Pancreas (tissue), 10 donors: ENCODE data around the gene PPIL1. TPM values are rescaled to one million over a fixed set of nuclear protein-coding genes. Genes with fewer than 3 reads are reported as not detected.

Source experiments
- ATAC-seq, 4 donors: fragments of 200-7000 bp; cut with Tn5 transposase; one replicate each; pipeline versions ENCODE4 v1.8.0 to v1.9.1; 2020; ENCODE audit warnings: mild to moderate bottlenecking in 4 of 4, moderate library complexity in 4 of 4
- DNase-seq, 6 donors: peaks; one replicate each; pipeline ENCODE4 v3.0.0-alpha.2; 2020
- FAIRE-seq: peaks from 2 replicates; lab custom pipeline; 2012; peaks lifted over from hg19 to GRCh38; lab: Jason Lieb, UNC
- H3K27ac ChIP-seq, 4 donors: fragments of 200-600 bp; sonication (generic); 1 replicate in 3 of 4; 2 replicates in 1 of 4; pipeline versions ENCODE4 v1.5.0 to v1.8.0; 2020
- H3K27me3 ChIP-seq, 4 donors: fragments of 200-600 bp; one replicate each; pipeline ENCODE4 v1.8.0; 2021
- H3K36me3 ChIP-seq, 3 donors: fragments of 200-600 bp; sonication (generic) in 1 of 3; one replicate each; pipeline versions ENCODE4 v1.5.0 to v1.8.0; 2020 to 2021
- H3K4me1 ChIP-seq, 3 donors: fragments of 200-600 bp; one replicate each; pipeline ENCODE4 v1.8.0; 2021
- H3K4me3 ChIP-seq, 4 donors: fragments of 200-600 bp; sonication (generic) in 2 of 4; one replicate each; pipeline versions ENCODE4 v1.5.0 to v1.8.0; 2020 to 2021
- H3K9me3 ChIP-seq, 4 donors: fragments of 200-600 bp; one replicate each; pipeline ENCODE4 v1.8.0; 2021
- CTCF ChIP-seq, 4 donors: fragments of 200-600 bp; sonication (generic) in 3 of 4; IDR thresholded peaks; one replicate each; pipeline versions ENCODE4 v1.5.0 to v1.8.0; 2021; ENCODE audit warnings: antibody characterized with exemption in 4 of 4
- WGBS, 2 donors: extraction: QIAGEN DNeasy Blood & Tissue Kit; methylation state at CpG; one replicate each; pipeline ENCODE4 v1.1.7; 2013; 5-methylcytosine and 5-hydroxymethylcytosine counted together
- intact Hi-C, 3 donors: fragments of 100-400 bp; cut with DNase I; formaldehyde crosslinking; loops; one replicate each; pipeline versions ENCODE4 v1.11.1 to v1.14.2; 2022
- polyA plus RNA-seq, 2 donors: library from polyadenylated mRNA; stranded (reverse); fragments of 200-250 nt; gene quantifications; one replicate each; pipeline ENCODE4 v1.2.3, GENCODE V29; 2013
- total RNA-seq, 6 donors: library from RNA; stranded (reverse); fragmentation: NEBNext Ultra II Directional in 4 of 6; extraction: Animal tissue kit (Norgen Biotek cat#: 25700) in 4 of 6; gene quantifications; one replicate each; pipeline versions ENCODE4 v1.2.1 to v1.2.4, GENCODE V29; 2021 to 2023
- donor health status: healthy with polysubstance abuse.
- donor health status: DM: no; HTN: no; CAD: no; lungs with moderate emphysema.
- donor health status: DM: no; HTN: no; CAD: no.
- donor health status: control.
- donor health status: control.
- donor health status: Bipolar disorder and iron deficiency.
- donor health status: DM: yes; HTN: yes; CAD: no.
- donor health status: DM: no; HTN: no; CAD: no.
- donor health status: DM: no; HTN: no; CAD: no.
- donor health status: DM: yes; HTN: yes; CAD: no.

The PPIL1 gene
- total and polyA plus RNA-seq, 8 donors: 5.1 to 13.1 (median 8.7) TPM

GRCh38 chr6:36875250-36875633, 639 bp upstream of the PPIL1 start:
- TF ChIP-seq CTCF (IDR thresholded peaks at IDR 0.05): no peak
- H3K9me3 ChIP-seq: no peaks in the 10 kb centered on the region
- peaks cover 4 to 27% (median 8%) of the 10 kb centered on the region in 3 donors for H3K4me1 ChIP-seq
- no peaks in the 10 kb centered on the region for H3K36me3 ChIP-seq
- DNase-seq (no peak), ATAC-seq (peak in 1 of 4 donors; percentile 5), FAIRE-seq (no peak)
- intact Hi-C loops: no loop called here
- peak overlapping the region; percentile 85 to 99 (median 90) for H3K4me3 ChIP-seq
- peak overlapping the region in 3 of 4 donors; percentile 83 to 94 (median 85) for H3K27ac ChIP-seq
- WGBS, 2 donors: 24 to 34% methylated on average over 6 of the region's 6 CpGs
- no peaks in the 10 kb centered on the region for H3K27me3 ChIP-seq

- Histone ChIP-seq H3K27me3 (no peaks in the 10 kb centered on the region), H3K9me3 (no peaks in the 10 kb centered on the region), H3K27ac (peak overlapping the region; percentile 83 to 94 (median 88)), H3K36me3 (no peaks in the 10 kb centered on the region), H3K4me1 (peaks cover 4 to 27% (median 8%) of the 10 kb centered on the region in 3 donors), H3K4me3 (peak overlapping the region; percentile 85 to 99 (median 90))
- WGBS, 2 donors: 3% methylated on average over 11 of the region's 11 CpGs
- intact Hi-C loops: no loop called here
- FAIRE-seq: no peak
- peak in 5 of 6 donors; percentile 45 to 80 (median 62) for DNase-seq
- TF ChIP-seq CTCF (IDR thresholded peaks at IDR 0.05): no peak
- peak; percentile 41 to 65 (median 44) for ATAC-seq
Measured at GRCh38 chr6:36873612-36874442, 776 bp downstream of the PPIL1 start.

GRCh38 chr6:36873115-36873514, 1.5 kb downstream of the PPIL1 start:
- Histone ChIP-seq H3K4me3 (peak overlapping the region in 1 of 4 donors; percentile 94), H3K27me3 (no peaks in the 10 kb centered on the region), H3K9me3 (no peaks in the 10 kb centered on the region), H3K4me1 (peaks cover 4 to 27% (median 8%) of the 10 kb centered on the region in 3 donors), H3K36me3 (no peaks in the 10 kb centered on the region), H3K27ac (peak overlapping the region in 1 of 4 donors; percentile 94)
- FAIRE-seq (no peak), ATAC-seq (no peak), DNase-seq (no peak)
- no peak for TF ChIP-seq CTCF (IDR thresholded peaks at IDR 0.05)
- 89 to 95% methylated on average over 1 of the region's 1 CpG for WGBS, 2 donors
- intact Hi-C loops: no loop called here

- ATAC-seq (no peak), FAIRE-seq (no peak), DNase-seq (no peak)
- H3K27ac ChIP-seq: no peak overlapping the region
- H3K4me1 ChIP-seq: peaks cover 4 to 27% (median 8%) of the 10 kb centered on the region in 3 donors
- WGBS, 2 donors: 51 to 73% methylated on average over 3 of the region's 3 CpGs
- H3K27me3 ChIP-seq: no peaks in the 10 kb centered on the region
- intact Hi-C loops: no loop called here
- no peak overlapping the region for H3K4me3 ChIP-seq
- no peak for TF ChIP-seq CTCF (IDR thresholded peaks at IDR 0.05)
- no peaks in the 10 kb centered on the region for H3K9me3 ChIP-seq
- no peaks in the 10 kb centered on the region for H3K36me3 ChIP-seq
Measured at GRCh38 chr6:36871686-36872085, 2.9 kb downstream of the PPIL1 start.
